ENCODE results near the gene CAMK1D. TPM values are rescaled to one million over a fixed set of nuclear protein-coding genes. Genes with fewer than 3 reads are reported as not detected.
A peak's percentile ranks its signal among the peaks of the same experiment; 100 is the strongest.

CAMK1D gene
- total RNA-seq, 2 donors from 2014 or later: 4.8 to 14.5 TPM

DNA sequence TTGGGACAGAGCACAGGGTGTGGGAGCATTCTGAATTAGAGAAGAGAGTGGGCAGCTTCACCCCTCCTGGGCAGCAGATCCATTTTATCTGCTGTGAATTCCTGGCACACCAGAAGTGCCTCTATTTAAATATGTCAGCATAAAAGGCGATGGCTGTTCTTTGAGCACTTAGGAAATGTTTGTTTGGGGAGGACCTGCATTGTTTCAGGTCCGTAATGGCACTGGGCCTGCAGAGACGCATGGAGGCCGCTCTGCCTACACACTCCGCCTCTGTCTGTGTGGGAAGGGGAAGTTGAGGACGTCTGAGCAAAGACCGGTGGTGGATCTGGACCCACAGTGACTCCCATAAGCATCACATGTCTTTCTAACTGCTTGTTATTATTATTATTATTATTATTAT lies 253.2 kb downstream of the CAMK1D start:
- Histone ChIP-seq H3K36me3 (no peaks in the 10 kb centered on the region), H3K4me1 (replicated peaks) (no peaks in the 10 kb centered on the region), H3K27me3 (replicated peaks; ENCODE audit: insufficient read depth) (no peaks in the 10 kb centered on the region), H3K4me3 (no peak overlapping the region), H3K9me3 (no peaks in the 10 kb centered on the region), H3K27ac (no peak overlapping the region)
- DNase-seq (ENCODE audit: low spot score): no peak
- TF ChIP-seq POLR2A (IDR thresholded peaks at IDR 0.05) (no peak), POLR2AphosphoS5 (IDR thresholded peaks at IDR 0.05) (no peak)
- TF ChIP-seq, protein P1, sequence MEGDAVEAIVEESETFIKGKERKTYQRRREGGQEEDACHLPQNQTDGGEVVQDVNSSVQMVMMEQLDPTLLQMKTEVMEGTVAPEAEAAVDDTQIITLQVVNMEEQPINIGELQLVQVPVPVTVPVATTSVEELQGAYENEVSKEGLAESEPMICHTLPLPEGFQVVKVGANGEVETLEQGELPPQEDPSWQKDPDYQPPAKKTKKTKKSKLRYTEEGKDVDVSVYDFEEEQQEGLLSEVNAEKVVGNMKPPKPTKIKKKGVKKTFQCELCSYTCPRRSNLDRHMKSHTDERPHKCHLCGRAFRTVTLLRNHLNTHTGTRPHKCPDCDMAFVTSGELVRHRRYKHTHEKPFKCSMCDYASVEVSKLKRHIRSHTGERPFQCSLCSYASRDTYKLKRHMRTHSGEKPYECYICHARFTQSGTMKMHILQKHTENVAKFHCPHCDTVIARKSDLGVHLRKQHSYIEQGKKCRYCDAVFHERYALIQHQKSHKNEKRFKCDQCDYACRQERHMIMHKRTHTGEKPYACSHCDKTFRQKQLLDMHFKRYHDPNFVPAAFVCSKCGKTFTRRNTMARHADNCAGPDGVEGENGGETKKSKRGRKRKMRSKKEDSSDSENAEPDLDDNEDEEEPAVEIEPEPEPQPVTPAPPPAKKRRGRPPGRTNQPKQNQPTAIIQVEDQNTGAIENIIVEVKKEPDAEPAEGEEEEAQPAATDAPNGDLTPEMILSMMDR (IDR thresholded peaks at IDR 0.05): no peak
- intact Hi-C loops (cut with DNase I): no loop called here
- 41% methylated on average over 7 of the region's 7 CpGs for WGBS

DNA sequence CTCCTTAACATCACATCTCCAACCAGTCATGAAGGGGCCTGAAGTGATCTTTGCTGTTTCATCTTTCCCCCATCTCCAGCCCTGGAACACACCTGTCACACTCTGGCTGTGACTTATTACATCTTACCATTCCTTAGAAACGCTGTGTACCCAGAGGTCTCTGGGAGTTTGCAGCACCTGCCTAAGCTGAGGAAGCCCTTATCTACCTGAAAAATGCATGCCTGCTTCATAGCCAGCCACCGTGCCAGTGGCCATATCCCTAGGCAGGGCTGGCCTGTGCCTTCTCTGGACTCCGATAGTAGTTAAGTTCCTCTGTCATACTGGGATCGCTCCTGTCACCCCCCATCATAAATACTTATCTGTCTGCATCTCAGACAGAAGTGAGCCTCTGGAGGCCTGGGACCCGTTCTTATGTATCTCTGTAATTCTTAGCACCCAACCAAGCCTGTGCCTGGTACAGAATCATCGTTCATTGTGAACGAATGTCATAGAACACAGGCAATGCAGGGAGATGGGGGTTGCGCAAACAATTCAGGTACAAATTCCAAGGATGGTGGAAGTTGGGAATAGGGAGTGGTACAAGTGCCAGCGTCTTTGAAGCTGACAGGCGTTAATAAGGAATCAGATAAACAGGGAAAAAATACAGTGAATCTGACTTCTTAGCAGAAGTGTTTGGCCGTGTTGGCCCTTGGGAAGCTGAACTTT lies 254.6 kb downstream of the CAMK1D start:
- Histone ChIP-seq H3K36me3 (no peaks in the 10 kb centered on the region), H3K9me3 (no peaks in the 10 kb centered on the region), H3K27me3 (replicated peaks; ENCODE audit: insufficient read depth) (no peaks in the 10 kb centered on the region), H3K4me1 (replicated peaks) (no peaks in the 10 kb centered on the region), H3K27ac (no peak overlapping the region), H3K4me3 (no peak overlapping the region)
- intact Hi-C loops (cut with DNase I): no loop called here
- 91% methylated on average over 11 of the region's 11 CpGs for WGBS
- DNase-seq (ENCODE audit: low spot score): no peak
- TF ChIP-seq POLR2AphosphoS5 (IDR thresholded peaks at IDR 0.05): no peak
- TF ChIP-seq, protein P1 (IDR thresholded peaks at IDR 0.05): no peak
- no peak for TF ChIP-seq POLR2A (IDR thresholded peaks at IDR 0.05)

DNA sequence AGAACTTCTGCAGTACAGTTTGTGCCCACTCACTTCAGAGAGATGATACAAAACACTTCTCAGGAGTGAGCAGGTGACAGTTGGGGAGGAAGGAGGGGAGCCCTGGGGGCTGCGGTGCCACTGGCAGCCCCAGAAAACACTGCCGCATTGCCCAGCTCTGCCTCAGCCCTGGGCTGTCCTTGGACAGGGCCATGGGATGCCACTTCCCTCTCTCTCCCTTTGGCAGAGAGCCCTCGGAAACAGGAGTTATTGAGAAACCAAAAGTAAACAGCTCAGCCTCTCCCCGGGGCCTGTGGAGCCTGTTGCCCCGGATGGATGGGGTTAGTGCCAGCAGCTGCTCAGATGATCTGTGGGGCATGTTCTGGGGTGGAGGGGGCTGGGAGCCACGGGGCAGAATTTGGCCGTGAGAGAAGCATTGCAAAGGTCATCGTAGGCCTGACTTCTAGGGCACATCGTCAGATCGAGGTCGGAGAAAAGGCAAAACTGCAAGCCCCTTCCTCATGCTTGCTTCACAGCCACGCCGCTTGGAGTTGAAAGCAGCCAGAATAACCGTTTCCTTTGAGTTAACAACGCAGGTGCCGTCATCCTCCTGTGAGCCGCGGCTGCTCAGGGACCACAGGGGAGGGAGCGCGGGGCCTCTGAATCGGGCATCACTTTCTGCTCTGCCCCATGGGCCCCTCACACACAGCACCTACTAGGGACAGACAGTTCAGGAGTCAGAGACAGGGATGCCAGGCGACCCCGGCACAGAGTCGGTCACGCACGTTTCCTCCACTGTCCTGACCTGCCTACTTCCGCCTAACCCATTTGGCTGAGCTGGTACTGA lies 256.4 kb downstream of the CAMK1D start:
- peak; percentile 96 for DNase-seq (ENCODE audit: low spot score)
- Histone ChIP-seq H3K4me1 (replicated peaks) (no peaks in the 10 kb centered on the region), H3K9me3 (no peaks in the 10 kb centered on the region), H3K27me3 (replicated peaks; ENCODE audit: insufficient read depth) (no peaks in the 10 kb centered on the region), H3K36me3 (no peaks in the 10 kb centered on the region), H3K27ac (peak overlapping the region; percentile 62 to 80), H3K4me3 (peak overlapping the region; percentile 21 to 22)
- intact Hi-C loops (cut with DNase I): no loop called here
- peak; percentile 95 for TF ChIP-seq POLR2AphosphoS5 (IDR thresholded peaks at IDR 0.05)
- no peak for TF ChIP-seq POLR2A (IDR thresholded peaks at IDR 0.05)
- 28% methylated on average over 27 of the region's 27 CpGs for WGBS

DNA sequence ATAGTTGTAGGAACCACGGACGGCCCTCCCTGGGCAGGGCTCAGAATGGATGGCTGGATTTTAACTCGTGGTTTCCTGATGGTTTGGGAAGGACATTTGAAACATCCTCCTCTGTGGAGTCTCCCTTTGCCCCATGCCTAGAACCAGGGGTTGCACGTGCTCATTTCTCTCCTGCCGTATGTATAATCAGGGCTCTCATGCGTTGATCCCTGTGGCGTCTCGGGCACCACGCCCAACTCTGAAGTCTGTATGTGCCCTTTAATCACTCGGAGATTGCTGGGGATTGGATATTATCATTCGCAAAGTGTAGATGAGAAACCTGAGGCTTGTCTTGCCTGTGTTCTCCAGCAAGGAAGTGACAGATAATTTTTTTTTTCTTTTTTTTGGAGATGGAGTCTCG lies 257.1 kb downstream of the CAMK1D start:
- Histone ChIP-seq H3K27ac (peak overlapping the region; percentile 62 to 80), H3K4me3 (no peak overlapping the region), H3K9me3 (no peaks in the 10 kb centered on the region), H3K36me3 (no peaks in the 10 kb centered on the region), H3K27me3 (replicated peaks; ENCODE audit: insufficient read depth) (no peaks in the 10 kb centered on the region), H3K4me1 (replicated peaks) (no peaks in the 10 kb centered on the region)
- TF ChIP-seq POLR2A (IDR thresholded peaks at IDR 0.05) (no peak), POLR2AphosphoS5 (IDR thresholded peaks at IDR 0.05) (no peak)
- TF ChIP-seq, protein P1 (IDR thresholded peaks at IDR 0.05): no peak
- intact Hi-C loops (cut with DNase I): no loop called here
- WGBS: 63% methylated on average over 12 of the region's 12 CpGs
- no peak for DNase-seq (ENCODE audit: low spot score)

DNA sequence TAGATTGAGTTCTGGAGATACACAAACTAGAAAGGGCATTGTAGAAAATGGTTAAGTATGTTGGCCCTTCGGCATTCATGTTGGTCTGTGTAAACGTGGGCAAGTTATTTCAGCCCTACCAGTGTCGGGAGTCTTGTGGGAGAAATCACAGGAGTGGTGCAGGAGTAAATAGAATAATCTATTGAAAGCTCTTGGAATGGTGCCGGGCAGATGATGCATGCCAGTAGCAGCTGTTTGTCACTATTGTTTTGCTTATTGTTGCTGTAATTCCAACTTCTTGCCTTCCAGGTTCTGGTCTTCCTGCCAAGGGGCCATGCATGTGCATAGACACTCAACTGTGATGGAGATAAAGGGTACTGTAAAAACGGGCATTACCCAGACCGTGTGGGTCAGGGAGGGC lies 259.4 kb downstream of the CAMK1D start:
- no peak for DNase-seq (ENCODE audit: low spot score)
- 51% methylated on average over 6 of the region's 6 CpGs for whole genome bisulfite sequencing
- Histone ChIP-seq H3K36me3 (no peaks in the 10 kb centered on the region), H3K4me1 (replicated peaks) (no peaks in the 10 kb centered on the region), H3K27me3 (replicated peaks; ENCODE audit: insufficient read depth) (no peaks in the 10 kb centered on the region), H3K27ac (no peak overlapping the region), H3K9me3 (no peaks in the 10 kb centered on the region), H3K4me3 (no peak overlapping the region)
- intact Hi-C loops (cut with DNase I): no loop called here
- no peak for TF ChIP-seq POLR2A (IDR thresholded peaks at IDR 0.05)
- TF ChIP-seq POLR2AphosphoS5 (IDR thresholded peaks at IDR 0.05): no peak
- TF ChIP-seq, protein P1 (IDR thresholded peaks at IDR 0.05): no peak
